Endothelial cell of umbilical vein (primary cell): ENCODE results near the gene C14orf132. TPM values are rescaled to one million over a fixed set of nuclear protein-coding genes. Genes with fewer than 3 reads are reported as not detected.

ENCODE experiments used
- BruUV-seq: library from RNA; stranded (reverse); fragments of 400-500 nt; replicated peaks from 2 replicates; lab custom pipeline; 2021; lab: Mats Ljungman, UMichigan
- CTCF ChIA-PET: fragments of 300-600, 350-600 bp; sonication (Branson Sonifier 250); formaldehyde crosslinking; loops from one replicate; lab custom pipeline; 2021; ENCODE audit warnings: antibody characterized with exemption, inconsistent platforms; lab: Charles Lee
- POLR2A ChIA-PET: fragments of 300-600, 350-600 bp; sonication (Branson Sonifier 250); formaldehyde crosslinking; loops from one replicate; lab custom pipeline; 2021; ENCODE audit warnings: antibody characterized with exemption, inconsistent platforms; lab: Charles Lee
- DNase-seq: peaks from one replicate; pipeline ENCODE4 v3.0.0-alpha.2; 2011; ENCODE audit warnings: low read depth, low spot score
- FAIRE-seq: peaks from 2 replicates; lab custom pipeline; 2011; peaks lifted over from hg19 to GRCh38; lab: Jason Lieb, UNC
- H2AFZ ChIP-seq: 2 replicates; pipeline ENCODE4 v1.6.0; 2012; ENCODE audit warnings: low read depth, low read length, control low read depth, inconsistent platforms
- H3K27ac ChIP-seq: 2 replicates; pipeline ENCODE4 v1.5.1; 2011; ENCODE audit warnings: low read depth, mild to moderate bottlenecking, control low read depth, low read length, moderate library complexity; ENCODE audit not compliant: insufficient read depth
- H3K27me3 ChIP-seq, 2 experiments: 2 replicates each; pipeline versions ENCODE4 v1.6.0 to v1.6.1; 2011; ENCODE audit warnings: low read length in 2 of 2, mixed read lengths in 1 of 2; ENCODE audit not compliant: control insufficient read depth in 2 of 2, insufficient read depth in 2 of 2
- H3K36me3 ChIP-seq, 2 experiments: 2 replicates in 1 of 2; 3 replicates in 1 of 2; pipeline ENCODE4 v1.5.1; 2011; ENCODE audit warnings: low read length in 2 of 2, mild to moderate bottlenecking in 1 of 2, moderate library complexity in 1 of 2; ENCODE audit not compliant: control insufficient read depth in 2 of 2, insufficient read depth in 2 of 2; ENCODE audit errors: extremely low read depth in 1 of 2
- H3K4me1 ChIP-seq: 3 replicates; pipeline ENCODE4 v1.5.1; 2011; ENCODE audit warnings: mild to moderate bottlenecking, low read length; ENCODE audit not compliant: control insufficient read depth, insufficient read depth; ENCODE audit errors: extremely low read depth
- H3K4me2 ChIP-seq: 2 replicates; pipeline ENCODE4 v1.6.1; 2011; ENCODE audit warnings: low read length, control low read depth, mixed read lengths; ENCODE audit not compliant: insufficient read depth
- H3K4me3 ChIP-seq, 3 experiments: fragments of 200-600 bp in 1 of 3; sonication (generic), shearing (Covaris generic) in 1 of 3; replicated peaks in 1 of 3; 2 replicates each; pipeline ENCODE4 v1.5.1; 2011 to 2016; ENCODE audit warnings: control low read depth in 3 of 3, low read length in 3 of 3, mild to moderate bottlenecking in 2 of 3, inconsistent platforms in 1 of 3, low read depth in 1 of 3, moderate library complexity in 1 of 3; ENCODE audit not compliant: insufficient read depth in 1 of 3
- H3K79me2 ChIP-seq: 2 replicates; pipeline ENCODE4 v1.6.0; 2012; ENCODE audit warnings: low read length, inconsistent platforms; ENCODE audit not compliant: control insufficient read depth, insufficient read depth
- H3K9ac ChIP-seq: replicated peaks from 2 replicates; pipeline ENCODE3; 2011; ENCODE audit warnings: low read length, control low read depth; ENCODE audit not compliant: insufficient read depth; ENCODE audit errors: extremely low read depth
- H3K9me1 ChIP-seq: replicated peaks from 3 replicates; pipeline ENCODE4 v1.6.0; 2011; ENCODE audit warnings: mild to moderate bottlenecking, low read length; ENCODE audit not compliant: control insufficient read depth, insufficient read depth; ENCODE audit errors: extremely low read depth
- H3K9me3 ChIP-seq: replicated peaks from 2 replicates; pipeline ENCODE4 v1.5.1; 2012; ENCODE audit warnings: low read length, inconsistent platforms; ENCODE audit not compliant: control insufficient read depth, insufficient read depth
- H4K20me1 ChIP-seq: replicated peaks from 2 replicates; pipeline ENCODE3; 2011; ENCODE audit warnings: mild to moderate bottlenecking, low read length; ENCODE audit not compliant: control insufficient read depth, insufficient read depth; ENCODE audit errors: extremely low read depth
- CTCF ChIP-seq, 2 donors: IDR thresholded peaks; 1 replicate in 1 of 2; 2 replicates in 1 of 2; pipeline ENCODE4 v1.5.1; 2011; ENCODE audit warnings: low read length in 2 of 2, mild to moderate bottlenecking in 2 of 2, moderate library complexity in 2 of 2, control low read depth in 1 of 2, inconsistent platforms in 1 of 2, low read depth in 1 of 2; ENCODE audit not compliant: insufficient read depth in 1 of 2; ENCODE audit errors: extremely low read depth in 1 of 2
- EZH2 ChIP-seq: IDR thresholded peaks from 2 replicates; pipeline ENCODE4 v1.6.1; 2012; ENCODE audit warnings: borderline replicate concordance, low read depth, mild to moderate bottlenecking, moderate library complexity, low read length, inconsistent platforms; ENCODE audit not compliant: severe bottlenecking
- FOS ChIP-seq: IDR thresholded peaks from 2 replicates; pipeline ENCODE4 v1.6.1; 2011; ENCODE audit warnings: mild to moderate bottlenecking, low read length, moderate library complexity, borderline replicate concordance; ENCODE audit not compliant: insufficient read depth
- GATA2 ChIP-seq: IDR thresholded peaks from 2 replicates; pipeline ENCODE4 v1.7.0; 2011; ENCODE audit warnings: low read depth, mild to moderate bottlenecking, moderate library complexity, mixed read lengths, low read length; ENCODE audit not compliant: insufficient read length, insufficient read depth
- JUN ChIP-seq: IDR thresholded peaks from 2 replicates; pipeline ENCODE4 v1.6.1; 2011; ENCODE audit warnings: borderline replicate concordance, low read depth; ENCODE audit not compliant: insufficient read length, insufficient read depth
- MAX ChIP-seq: IDR thresholded peaks from 2 replicates; pipeline ENCODE4 v1.6.1; 2011; ENCODE audit not compliant: insufficient read depth, insufficient read length
- MYC ChIP-seq: IDR thresholded peaks from one replicate; pipeline ENCODE4 v1.6.1; 2011; ENCODE audit warnings: mild to moderate bottlenecking, low read depth, low read length
- POLR2A ChIP-seq: IDR thresholded peaks from 2 replicates; pipeline ENCODE4 v1.6.1; 2012; ENCODE audit warnings: low read depth, mild to moderate bottlenecking, control low read depth, low read length
- POLR2AphosphoS5 ChIP-seq: IDR thresholded peaks from 2 replicates; pipeline ENCODE4 v1.6.1; 2012; ENCODE audit warnings: low read depth, mild to moderate bottlenecking, control low read depth, low read length, moderate library complexity; ENCODE audit not compliant: insufficient read depth
- dilution Hi-C: fragments of 300-500 bp; cut with MboI; formaldehyde crosslinking; loops from one replicate; pipeline ENCODE4 v1.15.0; 2019; ENCODE audit warnings: low sequenced_read_pairs; ENCODE audit not compliant: extremely low pct_ligation_motif_present
- intact Hi-C: fragments of 100-400 bp; cut with micrococcal nuclease; formaldehyde crosslinking; loops from one replicate; pipeline ENCODE4 v1.10.0; 2022
- polyA plus RNA-seq, 4 experiments: library from polyadenylated mRNA; depleted of rRNA in 3 of 4; stranded (reverse) in 3 of 4; unstranded in 1 of 4; fragments of >200 nt; gene quantifications; 2 replicates each; pipeline versions ENCODE4 v1.2.1 to v1.2.3, GENCODE V29; 2011 to 2012; ENCODE audit warnings: missing spikeins in 1 of 4
- total RNA-seq: library from RNA; stranded (reverse); gene quantifications from 2 replicates; pipeline ENCODE4 v1.2.3, GENCODE V29; 2021

Gene C14orf132
- total and polyA plus RNA-seq, 2 donors (not counting 3 experiments of a cell fraction or from before 2014, with no cell fraction given), result 3.2 to 7.6 TPM

GRCh38 chr14:96102081-96102856, 63.1 kb downstream of the C14orf132 start:
- no peaks in the 10 kb centered on the region for H3K79me2 ChIP-seq
- no peaks in the 10 kb centered on the region for H3K27me3 ChIP-seq
- H3K4me3 ChIP-seq, result no peak overlapping the region
- no TSS peak for BruUV-seq
- H3K9ac ChIP-seq, result no peak overlapping the region
- ChIA-PET CTCF (interaction anchor here (2.8 kb wide), 1 partner anchor 173 kb away, joined by 42 read pairs; no protein-coding TSS in a partner anchor), POLR2A (no interaction called here)
- H3K4me2 ChIP-seq, result no peak overlapping the region
- no peak overlapping the region for H2AFZ ChIP-seq
- no peaks in the 10 kb centered on the region for H3K4me1 ChIP-seq
- H3K27ac ChIP-seq, result no peak overlapping the region
- FAIRE-seq (no peak), DNase-seq (no peak)
- intact Hi-C loops (loop anchor here (5.0 kb wide), 1 partner anchor 465 kb away; no protein-coding TSS in a partner anchor), dilution Hi-C loops (no loop called here)
- H3K36me3 ChIP-seq, result no peaks in the 10 kb centered on the region
- TF ChIP-seq MYC, result no peak
- TF ChIP-seq JUN, result no peak
- no peak for TF ChIP-seq EZH2
- TF ChIP-seq POLR2A, result no peak
- TF ChIP-seq FOS, result no peak
- TF ChIP-seq POLR2AphosphoS5, result no peak
- no peak for TF ChIP-seq MAX
- TF ChIP-seq GATA2, result no peak
- no peak for TF ChIP-seq CTCF (IDR thresholded peaks at IDR 0.05; ENCODE audit: extremely low read depth in 1 of 2, insufficient read depth in 1 of 2, low read depth in 1 of 2, low read length in 2 of 2)
- H3K9me3 ChIP-seq, result no peaks in the 10 kb centered on the region
- H3K9me1 ChIP-seq, result no peaks in the 10 kb centered on the region
- no peaks in the 10 kb centered on the region for H4K20me1 ChIP-seq
